ENCODE data around the gene TPM3. TPM values are rescaled to one million over a fixed set of nuclear protein-coding genes. Genes with fewer than 3 reads are reported as not detected.
"Not testable (repeated sequence)": the region's sequence is repeated elsewhere in the genome, so short reads cannot be mapped to it uniquely, and the experiment has no call there.

The TPM3 gene
- polyA plus RNA-seq, 2 donors, result 88.1 to 178 TPM

- peaks cover 11 to 26% of the 10 kb centered on the region in 2 donors for H3K36me3 ChIP-seq (ENCODE audit: control insufficient read depth in 2 of 2, insufficient read depth in 2 of 2, low read length in 1 of 2)
- H3K27ac ChIP-seq (ENCODE audit: low read depth in 2 of 2, low read length in 1 of 2), result no peak overlapping the region
- H3K4me3 ChIP-seq (ENCODE audit: low read depth in 1 of 2, low read length in 2 of 2), result no peak overlapping the region
- 87 to 88% methylated on average over 5 of the region's 5 CpGs for WGBS, 2 donors
- H3K27me3 ChIP-seq (ENCODE audit: control insufficient read depth in 1 of 2, insufficient read depth in 2 of 2, low read length in 2 of 2), result no peaks in the 10 kb centered on the region
- no peaks in the 10 kb centered on the region for H3K4me1 ChIP-seq (ENCODE audit: control insufficient read depth in 2 of 2, insufficient read depth in 2 of 2, low read length in 1 of 2)
- H3K9me3 ChIP-seq (ENCODE audit: control insufficient read depth in 2 of 2, insufficient read depth in 1 of 2, low read depth in 1 of 2, low read length in 1 of 2), result no peaks in the 10 kb centered on the region
These were observed 16.9 kb upstream of the TPM3 start for GRCh38 chr1:154208677-154209388.

- WGBS, 2 donors, result 82 to 86% methylated on average over 9 of the region's 9 CpGs
- no peaks in the 10 kb centered on the region for H3K27me3 ChIP-seq (ENCODE audit: control insufficient read depth in 1 of 2, insufficient read depth in 2 of 2, low read length in 2 of 2)
- no peaks in the 10 kb centered on the region for H3K4me1 ChIP-seq (ENCODE audit: control insufficient read depth in 2 of 2, insufficient read depth in 2 of 2, low read length in 1 of 2)
- H3K9me3 ChIP-seq (ENCODE audit: control insufficient read depth in 2 of 2, insufficient read depth in 1 of 2, low read depth in 1 of 2, low read length in 1 of 2), result no peaks in the 10 kb centered on the region
- H3K36me3 ChIP-seq (ENCODE audit: control insufficient read depth in 2 of 2, insufficient read depth in 2 of 2, low read length in 1 of 2), result peaks cover 8 to 23% of the 10 kb centered on the region in 2 donors
- no peak overlapping the region for H3K27ac ChIP-seq (ENCODE audit: low read depth in 2 of 2, low read length in 1 of 2)
- no peak overlapping the region for H3K4me3 ChIP-seq (ENCODE audit: low read depth in 1 of 2, low read length in 2 of 2)
These were observed 15.4 kb upstream of the TPM3 start for GRCh38 chr1:154207262-154207661.

- no peak within 1 kb of the TSS for H3K27ac ChIP-seq (ENCODE audit: low read depth in 2 of 2, low read length in 1 of 2)
- no peaks in the 10 kb centered on the region for H3K9me3 ChIP-seq (ENCODE audit: control insufficient read depth in 2 of 2, insufficient read depth in 1 of 2, low read depth in 1 of 2, low read length in 1 of 2)
- peaks cover 8 to 19% of the 10 kb centered on the region in 2 donors for H3K36me3 ChIP-seq (ENCODE audit: control insufficient read depth in 2 of 2, insufficient read depth in 2 of 2, low read length in 1 of 2)
- no peak within 1 kb of the TSS for H3K4me3 ChIP-seq (ENCODE audit: low read depth in 1 of 2, low read length in 2 of 2)
- no peaks in the 10 kb centered on the region for H3K4me1 ChIP-seq (ENCODE audit: control insufficient read depth in 2 of 2, insufficient read depth in 2 of 2, low read length in 1 of 2)
- WGBS, 2 donors, result 81 to 83% methylated on average over 1 of the region's 1 CpG
- H3K27me3 ChIP-seq (ENCODE audit: control insufficient read depth in 1 of 2, insufficient read depth in 2 of 2, low read length in 2 of 2), result no peaks in the 10 kb centered on the region
These were observed 14.3 kb upstream of the TPM3 start, which contains the start of gene CFAP141 for GRCh38 chr1:154206196-154206595. Gene CFAP141 (minus strand): TSS chr1:154206333. CDS start chr1:154206307, 26 bp downstream.

- H3K4me3 ChIP-seq (ENCODE audit: low read depth in 1 of 2, low read length in 2 of 2); H3K27me3 ChIP-seq (ENCODE audit: control insufficient read depth in 1 of 2, insufficient read depth in 2 of 2, low read length in 2 of 2); H3K27ac ChIP-seq (ENCODE audit: low read depth in 2 of 2, low read length in 1 of 2); H3K9me3 ChIP-seq (ENCODE audit: control insufficient read depth in 2 of 2, insufficient read depth in 1 of 2, low read depth in 1 of 2, low read length in 1 of 2); H3K4me1 ChIP-seq (ENCODE audit: control insufficient read depth in 2 of 2, insufficient read depth in 2 of 2, low read length in 1 of 2): not testable (repeated sequence)
- WGBS, 2 donors, result 89 to 90% methylated on average over 11 of the region's 11 CpGs
- H3K36me3 ChIP-seq (ENCODE audit: control insufficient read depth in 2 of 2, insufficient read depth in 2 of 2, low read length in 1 of 2), result peaks cover 8 to 19% of the 10 kb centered on the region in 2 donors
These were observed 13.9 kb upstream of the TPM3 start for GRCh38 chr1:154205778-154206177.

GRCh38 chr1:154199563-154199879 is 7.6 kb upstream of the TPM3 start:
- Histone ChIP-seq H3K4me3 (ENCODE audit: low read depth in 1 of 2, low read length in 2 of 2) (no peak overlapping the region), H3K27ac (ENCODE audit: low read depth in 2 of 2, low read length in 1 of 2) (no peak overlapping the region), H3K36me3 (ENCODE audit: control insufficient read depth in 2 of 2, insufficient read depth in 2 of 2, low read length in 1 of 2) (no peaks in the 10 kb centered on the region), H3K4me1 (ENCODE audit: control insufficient read depth in 2 of 2, insufficient read depth in 2 of 2, low read length in 1 of 2) (no peaks in the 10 kb centered on the region), H3K27me3 (ENCODE audit: control insufficient read depth in 1 of 2, insufficient read depth in 2 of 2, low read length in 2 of 2) (no peaks in the 10 kb centered on the region), H3K9me3 (ENCODE audit: control insufficient read depth in 2 of 2, insufficient read depth in 1 of 2, low read depth in 1 of 2, low read length in 1 of 2) (no peaks in the 10 kb centered on the region)
- 86 to 91% methylated on average over 3 of the region's 3 CpGs for WGBS, 2 donors

- no peaks in the 10 kb centered on the region for H3K4me1 ChIP-seq (ENCODE audit: control insufficient read depth in 2 of 2, insufficient read depth in 2 of 2, low read length in 1 of 2)
These were observed 7.1 kb upstream of the TPM3 start for GRCh38 chr1:154198756-154199562.

GRCh38 chr1:154193821-154194220 is 1.9 kb upstream of the TPM3 start:
- no peak overlapping the region for H3K27ac ChIP-seq (ENCODE audit: low read depth in 2 of 2, low read length in 1 of 2)
- 45 to 48% methylated on average over 8 of the region's 8 CpGs for WGBS, 2 donors
- H3K4me3 ChIP-seq (ENCODE audit: low read depth in 1 of 2, low read length in 2 of 2), result no peak overlapping the region
- H3K36me3 ChIP-seq (ENCODE audit: control insufficient read depth in 2 of 2, insufficient read depth in 2 of 2, low read length in 1 of 2), result no peaks in the 10 kb centered on the region
- no peaks in the 10 kb centered on the region for H3K4me1 ChIP-seq (ENCODE audit: control insufficient read depth in 2 of 2, insufficient read depth in 2 of 2, low read length in 1 of 2)
- H3K27me3 ChIP-seq (ENCODE audit: control insufficient read depth in 1 of 2, insufficient read depth in 2 of 2, low read length in 2 of 2), result no peaks in the 10 kb centered on the region
- no peaks in the 10 kb centered on the region for H3K9me3 ChIP-seq (ENCODE audit: control insufficient read depth in 2 of 2, insufficient read depth in 1 of 2, low read depth in 1 of 2, low read length in 1 of 2)

More at GRCh38 chr1:154198756-154199562, 7.1 kb upstream of the TPM3 start:
- 4 to 8% methylated on average over 5 of the region's 5 CpGs for WGBS, 2 donors
- Histone ChIP-seq H3K4me3 (ENCODE audit: low read depth in 1 of 2, low read length in 2 of 2) (no peak overlapping the region), H3K27me3 (ENCODE audit: control insufficient read depth in 1 of 2, insufficient read depth in 2 of 2, low read length in 2 of 2) (no peaks in the 10 kb centered on the region), H3K27ac (ENCODE audit: low read depth in 2 of 2, low read length in 1 of 2) (no peak overlapping the region), H3K36me3 (ENCODE audit: control insufficient read depth in 2 of 2, insufficient read depth in 2 of 2, low read length in 1 of 2) (no peaks in the 10 kb centered on the region), H3K9me3 (ENCODE audit: control insufficient read depth in 2 of 2, insufficient read depth in 1 of 2, low read depth in 1 of 2, low read length in 1 of 2) (no peaks in the 10 kb centered on the region)

GRCh38 chr1:154192476-154192875 is 576 bp upstream of the TPM3 start:
- Histone ChIP-seq H3K9me3 (ENCODE audit: control insufficient read depth in 2 of 2, insufficient read depth in 1 of 2, low read depth in 1 of 2, low read length in 1 of 2) (no peaks in the 10 kb centered on the region), H3K4me1 (ENCODE audit: control insufficient read depth in 2 of 2, insufficient read depth in 2 of 2, low read length in 1 of 2) (no peaks in the 10 kb centered on the region), H3K36me3 (ENCODE audit: control insufficient read depth in 2 of 2, insufficient read depth in 2 of 2, low read length in 1 of 2) (no peaks in the 10 kb centered on the region), H3K27ac (ENCODE audit: low read depth in 2 of 2, low read length in 1 of 2) (no peak overlapping the region), H3K27me3 (ENCODE audit: control insufficient read depth in 1 of 2, insufficient read depth in 2 of 2, low read length in 2 of 2) (no peaks in the 10 kb centered on the region), H3K4me3 (ENCODE audit: low read depth in 1 of 2, low read length in 2 of 2) (no peak overlapping the region)
- 42 to 63% methylated on average over 3 of the region's 3 CpGs for WGBS, 2 donors

GRCh38 chr1:154190550-154190949 is 1.4 kb downstream of the TPM3 start:
- Histone ChIP-seq H3K9me3 (ENCODE audit: control insufficient read depth in 2 of 2, insufficient read depth in 1 of 2, low read depth in 1 of 2, low read length in 1 of 2) (no peaks in the 10 kb centered on the region), H3K27me3 (ENCODE audit: control insufficient read depth in 1 of 2, insufficient read depth in 2 of 2, low read length in 2 of 2) (no peaks in the 10 kb centered on the region), H3K36me3 (ENCODE audit: control insufficient read depth in 2 of 2, insufficient read depth in 2 of 2, low read length in 1 of 2) (no peaks in the 10 kb centered on the region), H3K4me3 (ENCODE audit: low read depth in 1 of 2, low read length in 2 of 2) (no peak overlapping the region), H3K4me1 (ENCODE audit: control insufficient read depth in 2 of 2, insufficient read depth in 2 of 2, low read length in 1 of 2) (no peaks in the 10 kb centered on the region), H3K27ac (ENCODE audit: low read depth in 2 of 2, low read length in 1 of 2) (no peak overlapping the region)
- WGBS, 2 donors, result 25 to 28% methylated on average over 1 of the region's 1 CpG

Measured in esophagus (tissue), 2 donors.